Esophagus muscularis mucosa (tissue), 2 donors: ENCODE results near the gene UBE2M.

Source experiments
- POLR2A ChIP-seq: fragments of 450-650 bp; IDR thresholded peaks from one replicate; pipeline ENCODE4 v1.6.1; 2017; ENCODE audit warnings: antibody characterized with exemption, moderate library complexity, mild to moderate bottlenecking, low read depth
- POLR2AphosphoS5 ChIP-seq, 2 donors: sonication (generic); formaldehyde crosslinking; IDR thresholded peaks; one replicate each; pipeline ENCODE4 v1.6.1; 2017; ENCODE audit warnings: antibody characterized with exemption in 2 of 2

DNA sequence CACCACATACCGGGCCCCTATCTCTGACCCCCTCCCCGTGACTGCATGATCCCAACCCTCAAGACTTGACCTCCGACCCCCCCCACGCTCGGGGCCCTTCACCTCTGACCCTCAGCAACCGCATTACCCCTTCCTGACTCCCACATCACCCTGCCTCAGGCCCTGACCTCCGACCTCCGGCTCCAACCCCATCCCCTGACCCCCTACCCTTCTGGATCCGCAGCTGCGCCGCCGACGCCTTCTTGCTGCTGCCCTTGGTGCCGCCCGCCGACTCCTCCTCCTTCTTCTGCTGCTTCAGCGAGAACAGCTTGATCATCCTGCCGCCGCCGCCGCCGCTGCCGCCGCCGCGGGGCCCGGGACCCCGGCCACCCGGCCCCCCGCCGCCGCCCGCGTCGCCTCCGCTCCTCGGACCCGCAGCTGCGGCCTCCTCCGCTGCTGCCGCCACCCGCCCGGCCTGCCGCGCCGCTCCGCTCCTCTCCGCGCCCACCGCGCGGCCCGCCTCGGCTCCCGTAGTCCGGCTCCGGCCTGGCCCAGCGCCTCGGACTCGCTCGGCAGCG is at the start of gene UBE2M:
- TF ChIP-seq POLR2AphosphoS5 (IDR thresholded peaks at IDR 0.05) = no peak
- no peak for TF ChIP-seq POLR2A
